ENCODE results near the gene CDT1.
A peak's percentile ranks its signal among the peaks of the same experiment; 100 is the strongest.

Gene CDT1

DNA sequence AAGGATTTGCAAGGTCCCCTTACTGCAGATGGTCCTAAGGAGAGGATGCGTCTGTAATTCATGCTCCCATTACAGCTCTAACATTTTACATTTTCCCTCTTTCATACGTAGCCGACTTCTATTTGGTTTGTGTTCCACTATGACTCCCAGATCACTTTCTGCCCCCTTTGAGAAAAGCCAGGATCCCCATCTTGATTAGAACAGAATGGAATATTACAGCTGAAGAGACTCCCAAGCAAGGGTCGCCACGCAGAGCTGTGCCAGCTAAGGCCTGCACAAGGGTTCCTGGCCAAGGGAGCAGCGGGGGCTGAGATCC, 3.4 kb upstream of the CDT1 start:
- DNase-seq: no peak
- no peak overlapping the region for H3K4me3 Mint-ChIP-seq
- no peaks in the 10 kb centered on the region for H3K9me3 Mint-ChIP-seq
- no peaks in the 10 kb centered on the region for H3K27me3 Mint-ChIP-seq
- peaks cover 6% of the 10 kb centered on the region for H3K36me3 Mint-ChIP-seq (ENCODE audit: low read depth)
- peaks cover 18% of the 10 kb centered on the region for H3K4me1 Mint-ChIP-seq
- ATAC-seq: no peak
- H3K27ac Mint-ChIP-seq: peak overlapping the region; percentile 2

DNA sequence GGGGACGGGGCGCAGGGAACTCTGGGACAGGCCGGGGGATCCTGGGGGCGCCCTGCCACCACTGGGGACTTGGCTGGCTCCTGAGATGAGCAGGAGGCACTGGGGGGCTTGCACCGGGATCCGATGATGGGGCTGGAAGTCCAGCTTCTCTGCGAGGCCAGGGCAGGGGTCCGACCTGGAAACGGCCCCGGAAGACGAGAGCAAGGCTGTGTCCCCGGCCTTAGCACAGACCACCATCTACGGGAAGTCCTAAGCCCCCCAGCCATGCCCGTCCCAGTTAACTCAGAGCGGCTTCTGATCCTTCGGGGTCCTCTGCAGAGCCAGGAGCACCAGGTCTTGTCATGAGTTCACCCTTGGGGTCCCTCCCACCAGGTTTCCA, 573 bp downstream of the CDT1 start:
- Mint-ChIP-seq H3K9me3 (no peaks in the 10 kb centered on the region), H3K4me3 (peak overlapping the region; percentile 79), H3K4me1 (peaks cover 27% of the 10 kb centered on the region), H3K27ac (peak overlapping the region; percentile 64), H3K36me3 (ENCODE audit: low read depth) (peaks cover 18% of the 10 kb centered on the region), H3K27me3 (no peaks in the 10 kb centered on the region)
- DNase-seq (no peak), ATAC-seq (no peak)

DNA sequence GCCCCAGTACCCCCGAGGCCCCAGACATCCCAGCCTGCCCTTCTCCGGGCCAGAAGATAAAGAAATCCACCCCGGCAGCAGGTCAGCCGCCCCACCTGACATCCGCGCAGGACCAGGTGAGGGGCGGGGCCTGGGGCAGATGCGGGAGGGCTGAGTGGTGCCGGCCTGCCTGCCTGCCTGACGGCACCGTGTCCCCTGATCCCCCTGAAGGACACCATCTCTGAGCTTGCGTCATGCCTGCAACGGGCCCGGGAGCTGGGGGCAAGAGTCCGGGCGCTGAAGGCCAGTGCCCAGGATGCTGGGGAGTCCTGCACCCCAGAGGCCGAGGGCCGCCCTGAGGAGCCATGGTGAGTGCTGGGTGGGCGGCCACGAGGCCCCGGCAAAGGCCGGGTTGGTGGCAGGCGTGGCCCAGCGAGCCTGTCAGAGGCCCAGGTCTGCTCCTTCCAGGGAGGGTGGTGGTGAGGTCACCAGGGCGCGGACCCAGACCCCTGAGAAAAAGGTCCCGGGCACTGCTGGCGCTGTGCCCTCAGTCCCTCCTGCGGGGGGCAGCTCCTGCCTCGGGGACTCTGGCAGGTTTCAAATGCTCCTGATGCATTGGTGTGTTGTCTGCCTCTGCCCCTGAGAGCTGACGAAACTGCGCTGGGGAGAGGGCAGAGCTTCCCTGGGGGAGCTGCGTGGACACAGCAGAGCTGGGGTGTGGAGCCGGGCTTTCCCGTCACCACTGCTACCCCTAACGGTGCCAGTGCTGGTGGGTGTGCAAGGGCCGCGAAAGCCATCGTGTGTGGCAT, 1.2 kb downstream of the CDT1 start:
- Mint-ChIP-seq H3K27me3 (no peaks in the 10 kb centered on the region), H3K9me3 (no peaks in the 10 kb centered on the region), H3K4me1 (peaks cover 30% of the 10 kb centered on the region), H3K27ac (peak overlapping the region; percentile 64), H3K4me3 (peak overlapping the region; percentile 79), H3K36me3 (ENCODE audit: low read depth) (peaks cover 23% of the 10 kb centered on the region)
- no peak for DNase-seq
- peak; percentile 2 for ATAC-seq

DNA sequence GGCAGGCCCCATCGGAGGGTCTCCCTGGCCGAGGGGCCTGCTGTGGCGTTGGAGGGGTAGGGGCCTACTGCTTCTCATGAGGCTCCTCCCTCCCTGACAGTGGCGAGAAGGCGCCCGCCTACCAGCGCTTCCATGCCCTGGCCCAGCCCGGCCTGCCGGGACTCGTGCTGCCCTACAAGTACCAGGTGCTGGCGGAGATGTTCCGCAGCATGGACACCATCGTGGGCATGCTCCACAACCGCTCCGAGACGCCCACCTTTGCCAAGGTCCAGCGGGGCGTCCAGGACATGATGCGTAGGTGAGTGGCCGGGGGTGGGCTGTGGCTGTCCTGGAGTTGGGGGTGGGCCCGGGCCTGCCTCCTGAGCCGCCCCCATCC, 1.7 kb downstream of the CDT1 start:
- DNase-seq: no peak
- H3K27me3 Mint-ChIP-seq: no peaks in the 10 kb centered on the region
- peak overlapping the region; percentile 79 for H3K4me3 Mint-ChIP-seq
- H3K36me3 Mint-ChIP-seq (ENCODE audit: low read depth): peaks cover 29% of the 10 kb centered on the region
- no peak for ATAC-seq
- H3K27ac Mint-ChIP-seq: peak overlapping the region; percentile 27
- peaks cover 32% of the 10 kb centered on the region for H3K4me1 Mint-ChIP-seq
- no peaks in the 10 kb centered on the region for H3K9me3 Mint-ChIP-seq

DNA sequence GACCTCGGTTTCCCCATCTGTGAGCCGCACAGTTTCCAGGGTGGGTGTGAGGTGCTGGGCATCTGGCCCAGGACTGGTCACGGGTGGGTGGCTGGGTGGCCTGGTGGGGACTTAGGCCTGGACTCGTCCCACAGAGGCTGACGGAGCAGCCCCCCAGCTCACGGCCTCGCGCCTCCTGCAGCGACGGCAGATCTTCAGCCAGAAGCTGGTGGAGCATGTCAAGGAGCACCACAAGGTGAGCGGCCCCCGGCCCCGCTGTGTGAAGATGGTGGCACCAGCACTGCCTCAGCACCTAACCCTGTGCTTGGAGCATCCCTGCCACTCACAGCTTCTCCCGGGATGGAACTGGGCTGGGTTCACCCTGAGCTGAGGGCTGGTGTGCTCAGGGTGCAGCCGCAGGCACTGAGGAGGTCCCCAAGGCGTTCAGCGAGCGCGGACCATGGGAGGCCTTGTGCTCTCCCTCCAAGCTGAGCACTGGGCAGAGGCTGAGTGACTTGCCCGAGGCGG, 2.4 kb downstream of the CDT1 start:
- H3K27me3 Mint-ChIP-seq: no peaks in the 10 kb centered on the region
- H3K9me3 Mint-ChIP-seq: no peaks in the 10 kb centered on the region
- no peak for ATAC-seq
- H3K4me3 Mint-ChIP-seq: peak overlapping the region; percentile 17
- H3K27ac Mint-ChIP-seq: no peak overlapping the region
- DNase-seq: no peak
- peaks cover 34% of the 10 kb centered on the region for H3K36me3 Mint-ChIP-seq (ENCODE audit: low read depth)
- H3K4me1 Mint-ChIP-seq: peaks cover 30% of the 10 kb centered on the region

DNA sequence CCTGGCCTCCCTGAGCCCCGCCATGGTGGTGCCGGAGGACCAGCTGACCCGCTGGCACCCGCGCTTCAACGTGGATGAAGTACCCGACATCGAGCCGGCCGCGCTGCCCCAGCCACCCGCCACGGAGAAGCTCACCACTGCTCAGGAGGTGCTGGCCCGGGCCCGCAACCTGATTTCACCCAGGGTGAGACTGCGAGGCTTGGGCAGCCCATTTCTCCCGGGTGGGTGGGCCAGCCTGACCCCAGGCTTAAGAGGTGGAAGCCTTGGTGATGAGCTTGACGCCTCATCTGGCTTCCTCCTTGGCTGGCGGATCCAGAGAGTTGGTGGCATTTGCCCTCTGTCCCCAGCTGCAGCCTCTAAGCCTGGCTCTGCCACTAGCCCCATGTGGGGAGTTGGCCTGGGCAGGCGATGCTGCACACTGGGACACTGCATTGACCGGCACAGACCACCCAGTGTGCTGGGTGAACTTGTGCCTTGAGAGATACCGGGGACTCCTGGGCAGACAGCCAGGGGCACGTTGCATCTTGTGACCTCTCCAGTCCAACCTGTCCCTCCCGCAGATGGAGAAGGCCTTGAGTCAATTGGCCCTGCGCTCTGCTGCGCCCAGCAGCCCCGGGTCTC, 3.0 kb downstream of the CDT1 start:
- H3K27me3 Mint-ChIP-seq: no peaks in the 10 kb centered on the region
- no peak overlapping the region for H3K27ac Mint-ChIP-seq
- ATAC-seq (no peak), DNase-seq (no peak)
- H3K9me3 Mint-ChIP-seq: no peaks in the 10 kb centered on the region
- peak overlapping the region; percentile 17 for H3K4me3 Mint-ChIP-seq
- peaks cover 34% of the 10 kb centered on the region for H3K36me3 Mint-ChIP-seq (ENCODE audit: low read depth)
- peaks cover 25% of the 10 kb centered on the region for H3K4me1 Mint-ChIP-seq

DNA sequence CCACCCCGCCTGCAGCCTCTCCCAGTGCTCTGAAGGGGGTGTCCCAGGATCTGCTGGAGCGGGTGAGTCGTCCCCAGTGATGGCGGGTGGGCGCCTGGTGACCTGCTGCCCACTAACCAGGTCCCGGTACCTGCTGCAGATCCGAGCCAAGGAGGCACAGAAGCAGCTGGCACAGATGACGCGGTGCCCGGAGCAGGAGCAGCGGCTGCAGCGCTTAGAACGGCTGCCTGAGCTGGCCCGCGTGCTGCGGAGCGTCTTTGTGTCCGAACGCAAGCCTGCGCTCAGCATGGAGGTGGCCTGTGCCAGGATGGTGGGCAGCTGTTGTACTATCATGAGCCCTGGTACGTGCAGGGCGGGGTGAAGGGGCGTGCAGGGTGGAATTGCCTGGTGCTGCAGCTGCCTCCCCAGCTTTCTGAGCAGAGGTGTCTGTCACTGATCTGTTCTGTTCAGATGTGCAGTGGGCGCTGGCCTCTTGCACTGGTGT, 3.6 kb downstream of the CDT1 start:
- peaks cover 34% of the 10 kb centered on the region for H3K36me3 Mint-ChIP-seq (ENCODE audit: low read depth)
- no peak for DNase-seq
- H3K27ac Mint-ChIP-seq: peak overlapping the region; percentile 39
- H3K9me3 Mint-ChIP-seq: no peaks in the 10 kb centered on the region
- H3K27me3 Mint-ChIP-seq: no peaks in the 10 kb centered on the region
- peaks cover 24% of the 10 kb centered on the region for H3K4me1 Mint-ChIP-seq
- no peak for ATAC-seq
- H3K4me3 Mint-ChIP-seq: peak overlapping the region; percentile 14

DNA sequence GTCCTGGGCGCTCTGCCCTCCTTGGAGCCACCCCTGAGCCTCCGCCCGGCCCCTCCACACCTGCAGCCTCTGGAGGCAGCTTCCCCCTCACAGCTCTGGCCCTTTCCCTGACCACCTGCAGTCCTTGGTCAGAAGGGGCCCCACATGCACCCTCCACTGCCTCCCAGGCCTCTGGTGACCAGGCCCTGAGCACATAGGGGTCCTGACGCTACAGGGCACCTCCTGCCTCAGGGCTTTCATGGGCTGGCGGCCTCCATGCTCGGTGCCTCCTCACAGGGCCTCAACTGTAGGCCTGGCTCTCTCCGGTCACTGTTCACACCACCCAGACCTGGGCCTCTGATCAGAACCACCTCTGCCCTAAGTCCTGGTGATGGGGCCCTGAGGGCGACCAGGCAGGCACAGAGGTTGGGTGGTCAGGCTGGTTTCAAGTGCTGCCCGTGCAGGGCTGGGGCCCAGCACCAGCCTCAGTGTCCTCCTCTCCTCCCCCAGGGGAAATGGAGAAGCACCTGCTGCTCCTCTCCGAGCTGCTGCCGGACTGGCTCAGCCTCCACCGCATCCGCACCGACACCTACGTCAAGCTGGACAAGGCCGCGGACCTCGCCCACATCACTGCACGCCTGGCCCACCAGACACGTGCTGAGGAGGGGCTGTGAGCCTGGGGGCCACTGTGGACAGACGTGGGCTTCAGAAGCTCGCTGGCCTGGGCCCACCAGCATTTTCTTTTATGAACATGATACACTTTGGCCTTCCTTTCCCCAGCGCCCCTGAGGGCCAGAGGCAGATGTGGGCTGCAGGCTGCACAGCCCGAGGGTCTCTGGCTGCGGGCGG, 4.3 kb downstream of the CDT1 start:
- DNase-seq (no peak), ATAC-seq (no peak)
- peaks cover 34% of the 10 kb centered on the region for H3K36me3 Mint-ChIP-seq (ENCODE audit: low read depth)
- peaks cover 24% of the 10 kb centered on the region for H3K4me1 Mint-ChIP-seq
- peak overlapping the region; percentile 69 for H3K27ac Mint-ChIP-seq
- no peaks in the 10 kb centered on the region for H3K9me3 Mint-ChIP-seq
- peak overlapping the region; percentile 32 for H3K4me3 Mint-ChIP-seq
- no peaks in the 10 kb centered on the region for H3K27me3 Mint-ChIP-seq

DNA sequence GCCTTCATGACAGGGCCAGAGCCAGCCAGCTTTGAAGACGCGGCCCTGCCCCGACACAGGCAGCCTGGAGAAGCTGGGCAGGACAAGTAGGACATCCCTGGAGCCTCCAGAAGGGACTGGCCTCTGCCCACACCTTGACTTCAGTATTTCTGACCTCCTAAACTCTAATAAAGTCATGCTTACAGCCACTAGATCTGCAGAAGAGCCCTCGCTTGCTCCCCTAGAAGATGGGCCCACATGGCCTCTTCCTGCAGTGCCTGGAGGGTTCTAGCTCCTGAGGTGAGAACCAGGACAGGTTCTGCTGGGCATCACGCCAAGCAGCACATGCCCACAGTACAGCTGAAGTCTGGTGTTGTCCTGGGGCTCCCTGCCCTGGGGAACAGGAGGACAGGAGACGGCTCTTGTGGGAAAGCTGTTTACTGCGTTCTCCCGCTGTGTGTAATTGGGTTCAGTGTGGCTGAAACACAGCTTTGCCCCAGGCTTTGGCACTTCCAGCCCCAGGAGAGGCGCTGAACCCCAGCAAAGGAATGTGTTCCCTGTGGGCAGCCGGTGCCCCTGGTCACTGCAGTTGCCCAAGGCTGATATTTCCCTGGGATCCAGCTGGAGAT, 5.6 kb downstream of the CDT1 start:
- H3K4me1 Mint-ChIP-seq: peaks cover 24% of the 10 kb centered on the region
- DNase-seq (no peak), ATAC-seq (no peak)
- H3K27ac Mint-ChIP-seq: peak overlapping the region; percentile 69
- no peaks in the 10 kb centered on the region for H3K27me3 Mint-ChIP-seq
- H3K9me3 Mint-ChIP-seq: no peaks in the 10 kb centered on the region
- peak overlapping the region; percentile 87 for H3K4me3 Mint-ChIP-seq
- peaks cover 33% of the 10 kb centered on the region for H3K36me3 Mint-ChIP-seq (ENCODE audit: low read depth)

DNA sequence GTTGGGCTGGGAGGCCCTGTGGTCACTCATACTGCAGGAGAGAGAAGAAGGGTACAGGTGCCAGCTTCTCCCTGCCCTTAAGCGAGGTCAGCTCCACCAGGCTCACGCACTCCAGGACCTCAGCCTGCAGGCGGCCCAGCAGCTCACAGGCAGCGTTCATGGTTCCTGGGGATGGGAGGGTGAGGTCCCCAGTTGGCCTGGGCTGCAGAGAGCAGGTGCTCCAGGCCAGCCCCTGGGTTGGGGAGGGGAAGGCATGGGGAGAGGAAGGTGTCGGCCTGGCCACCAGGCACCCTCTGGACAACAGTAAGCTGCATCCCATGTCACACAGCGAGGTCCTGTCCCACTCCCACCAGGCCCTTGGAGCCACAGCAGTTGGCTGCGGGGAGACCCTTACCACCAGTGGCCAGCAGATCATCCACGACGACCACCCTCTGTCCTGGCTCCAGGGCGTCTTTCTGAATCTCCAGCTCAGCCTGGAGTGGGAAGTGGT, 6.1 kb downstream of the CDT1 start:
- Mint-ChIP-seq H3K27ac (peak overlapping the region; percentile 95), H3K4me3 (peak overlapping the region; percentile 87), H3K27me3 (no peaks in the 10 kb centered on the region), H3K4me1 (peaks cover 24% of the 10 kb centered on the region), H3K9me3 (no peaks in the 10 kb centered on the region), H3K36me3 (ENCODE audit: low read depth) (peaks cover 28% of the 10 kb centered on the region)
- ATAC-seq (no peak), DNase-seq (peak; percentile 31)

DNA sequence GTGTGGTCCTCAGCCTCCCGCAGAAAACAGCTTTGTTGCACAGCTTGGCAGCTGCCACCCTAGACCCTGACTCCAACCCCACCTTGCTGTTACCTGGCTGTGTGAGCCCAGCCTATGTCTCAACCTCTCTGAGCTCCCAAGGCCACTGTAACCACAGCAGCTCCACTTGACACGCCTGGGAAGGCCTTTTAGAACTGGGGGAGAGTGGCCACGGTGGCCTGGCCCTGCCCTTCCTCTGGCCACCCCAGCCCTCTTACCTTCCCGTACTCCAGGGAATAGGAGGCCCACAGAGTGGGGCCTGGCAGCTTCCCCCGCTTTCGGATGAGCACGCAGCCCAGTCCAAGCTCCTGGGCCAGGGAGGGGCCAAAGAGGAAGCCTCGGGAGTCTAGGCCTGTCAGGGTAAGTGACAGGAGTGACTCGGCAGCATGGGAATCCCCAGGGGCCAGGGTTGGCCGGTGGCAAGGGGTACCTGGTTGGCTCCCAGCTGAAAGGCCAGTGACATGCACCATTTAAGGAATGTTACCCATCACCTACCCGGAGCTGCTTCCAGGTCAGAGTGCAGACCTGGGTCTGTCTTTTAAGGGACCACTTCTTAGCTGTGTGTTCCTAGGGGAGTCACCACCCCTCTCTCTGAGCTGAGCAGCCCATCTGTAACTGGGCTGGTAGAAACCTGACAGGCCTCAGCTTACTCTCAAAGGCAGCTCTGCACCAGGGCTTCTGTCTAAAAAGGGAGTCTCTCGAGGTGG, 6.8 kb downstream of the CDT1 start:
- Mint-ChIP-seq H3K4me3 (peak overlapping the region; percentile 87), H3K27me3 (no peaks in the 10 kb centered on the region), H3K9me3 (no peaks in the 10 kb centered on the region), H3K27ac (peak overlapping the region; percentile 95), H3K36me3 (ENCODE audit: low read depth) (peaks cover 28% of the 10 kb centered on the region), H3K4me1 (peaks cover 24% of the 10 kb centered on the region)
- DNase-seq (peak; percentile 67), ATAC-seq (peak; percentile 39)

DNA sequence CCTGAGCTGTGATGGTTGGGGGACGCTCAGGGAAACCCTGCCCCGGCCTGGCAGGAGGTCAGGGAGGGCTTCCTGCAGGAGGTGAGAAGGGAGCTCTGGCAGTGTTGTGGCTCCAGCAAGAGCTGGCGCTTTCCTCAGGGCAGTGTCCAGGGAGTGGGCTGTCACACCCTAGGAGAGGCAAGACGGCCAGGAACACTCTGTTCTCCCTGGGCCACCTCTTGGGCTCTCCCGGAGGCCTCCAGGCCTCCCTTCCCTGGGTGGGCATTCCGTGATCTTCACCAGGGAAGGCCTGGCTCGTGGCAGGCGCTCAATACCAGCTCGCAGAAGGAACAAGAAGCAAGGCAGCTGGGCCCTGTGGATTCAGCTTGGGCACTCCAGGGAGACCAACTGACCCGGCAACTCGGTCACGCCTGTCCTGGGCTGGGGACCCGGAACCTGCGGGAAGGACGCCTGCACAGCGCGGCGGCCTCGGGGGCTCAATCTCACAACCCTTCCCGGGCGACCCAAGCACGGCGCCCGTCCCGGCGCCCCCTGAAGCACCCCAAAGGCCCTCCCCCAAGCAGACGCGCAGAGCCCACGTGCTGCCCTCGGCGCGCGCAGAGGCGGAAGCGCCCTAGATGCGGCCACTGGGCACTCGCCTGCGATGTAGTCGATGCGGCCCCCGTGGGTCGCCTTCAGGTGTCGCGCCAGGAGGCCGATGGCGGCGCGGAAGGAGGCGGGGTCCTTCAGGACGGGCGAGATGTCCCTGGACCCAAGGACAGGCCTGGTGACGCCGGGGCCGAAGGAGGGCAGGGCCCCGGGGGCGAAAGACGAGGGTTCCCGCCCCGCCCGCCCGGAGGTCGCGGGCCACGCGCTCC, 7.6 kb downstream of the CDT1 start:
- Mint-ChIP-seq H3K9me3 (no peaks in the 10 kb centered on the region), H3K36me3 (ENCODE audit: low read depth) (peaks cover 28% of the 10 kb centered on the region), H3K27ac (peak overlapping the region; percentile 95), H3K27me3 (no peaks in the 10 kb centered on the region), H3K4me3 (peak overlapping the region; percentile 87), H3K4me1 (peaks cover 24% of the 10 kb centered on the region)
- DNase-seq: peak; percentile 73
- peak; percentile 38 for ATAC-seq

All from activated naive CD8-positive, alpha-beta T cell treated with anti-CD3 and anti-CD28 coated beads, Interleukin-2, amount 50 U/mL, for 24 hours (primary cell).